MCF 10A (cell line): Measurements from ENCODE around the gene MTMR3. TPM values are rescaled to one million over a fixed set of nuclear protein-coding genes. Genes with fewer than 3 reads are reported as not detected.

Experiments
- BruUV-seq: library from RNA; stranded (reverse); fragments of 400-500 nt; replicated peaks from 2 replicates; lab custom pipeline; 2021; lab: Mats Ljungman, UMichigan
- CTCF ChIA-PET: fragments of 300-600 bp; sonication (Branson Sonifier 250); formaldehyde crosslinking; extraction: SDS; loops from one replicate; lab custom pipeline; 2021; ENCODE audit warnings: antibody characterized with exemption, inconsistent platforms; lab: Yijun Ruan, JAX
- POLR2A ChIA-PET: fragments of 300-600, 350-650 bp; sonication (Branson Sonifier 250); formaldehyde crosslinking; extraction: SDS; loops from one replicate; lab custom pipeline; 2020; ENCODE audit warnings: antibody characterized with exemption, inconsistent platforms; lab: Yijun Ruan, JAX
- DNase-seq: peaks from one replicate; pipeline ENCODE4 v3.0.0-alpha.2; 2018; ENCODE audit not compliant: unreplicated experiment
- H3K27ac Mint-ChIP-seq: one replicate; pipeline ENCODE4 v1.8.0; 2022; ENCODE audit warnings: mild to moderate bottlenecking, low read depth, mixed read lengths; ENCODE audit not compliant: unreplicated experiment
- H3K27me3 Mint-ChIP-seq: one replicate; pipeline ENCODE4 v1.8.0; 2022; ENCODE audit warnings: mixed read lengths; ENCODE audit not compliant: insufficient read depth, unreplicated experiment
- H3K36me3 Mint-ChIP-seq: one replicate; pipeline ENCODE4 v1.8.0; 2022; ENCODE audit warnings: mild to moderate bottlenecking, moderate library complexity, mixed read lengths; ENCODE audit not compliant: insufficient read depth, unreplicated experiment
- H3K4me1 Mint-ChIP-seq: one replicate; pipeline ENCODE4 v1.8.0; 2022; ENCODE audit warnings: mixed read lengths; ENCODE audit not compliant: insufficient read depth, unreplicated experiment
- H3K4me3 Mint-ChIP-seq: one replicate; pipeline ENCODE4 v1.8.0; 2022; ENCODE audit warnings: mild to moderate bottlenecking, moderate library complexity, mixed read lengths; ENCODE audit not compliant: unreplicated experiment
- H3K9me3 Mint-ChIP-seq: one replicate; pipeline ENCODE4 v1.8.0; 2022; ENCODE audit warnings: mixed read lengths; ENCODE audit not compliant: unreplicated experiment
- intact Hi-C: fragments of 100-400 bp; cut with micrococcal nuclease; formaldehyde crosslinking; loops from 2 replicates; pipeline ENCODE4 v1.14.1; 2022
- total RNA-seq: library from RNA; stranded (reverse); gene quantifications from 2 replicates; pipeline ENCODE4 v1.2.3, GENCODE V29; 2022
- TF ChIP-seq, protein P1 (sequence below): fragments of 200-600 bp; IDR thresholded peaks from one replicate; pipeline ENCODE4 v1.8.0; 2022; ENCODE audit warnings: antibody characterized with exemption, mild to moderate bottlenecking; ENCODE audit not compliant: unreplicated experiment

MTMR3 gene
- total RNA-seq, 1 experiment from 2014 or later: 34.4 TPM

DNA sequence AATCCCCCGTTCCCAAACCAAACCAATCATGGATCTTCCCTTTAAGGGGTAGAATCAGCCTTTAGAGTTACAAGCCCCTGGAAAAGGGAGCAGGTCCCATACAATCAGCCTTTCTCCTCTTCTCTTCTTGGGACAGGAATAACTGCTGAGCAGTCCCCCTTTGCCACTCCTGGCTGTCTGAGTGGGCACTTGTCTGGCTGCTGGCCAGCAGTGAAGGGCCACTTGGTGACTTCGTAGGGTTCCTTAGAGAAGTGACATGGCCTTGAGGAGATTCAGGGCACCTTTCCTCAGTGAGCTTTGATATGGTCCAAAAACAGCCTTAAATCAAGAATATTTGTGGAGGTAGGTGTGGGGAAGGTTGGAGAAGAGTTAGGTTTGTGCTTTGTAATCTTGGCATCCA is 143.8 kb downstream of the MTMR3 start:
- ChIA-PET POLR2A (interaction anchor here (0.6 to 1.0 kb wide), 3 partner anchors 23 to 164 kb away, joined by 3 to 8 read pairs (median 4); no protein-coding TSS in a partner anchor), CTCF (no interaction called here)
- peaks cover 47% of the 10 kb centered on the region for H3K36me3 Mint-ChIP-seq
- no peak for DNase-seq
- intact Hi-C loops: no loop called here
- TF ChIP-seq, protein P1, sequence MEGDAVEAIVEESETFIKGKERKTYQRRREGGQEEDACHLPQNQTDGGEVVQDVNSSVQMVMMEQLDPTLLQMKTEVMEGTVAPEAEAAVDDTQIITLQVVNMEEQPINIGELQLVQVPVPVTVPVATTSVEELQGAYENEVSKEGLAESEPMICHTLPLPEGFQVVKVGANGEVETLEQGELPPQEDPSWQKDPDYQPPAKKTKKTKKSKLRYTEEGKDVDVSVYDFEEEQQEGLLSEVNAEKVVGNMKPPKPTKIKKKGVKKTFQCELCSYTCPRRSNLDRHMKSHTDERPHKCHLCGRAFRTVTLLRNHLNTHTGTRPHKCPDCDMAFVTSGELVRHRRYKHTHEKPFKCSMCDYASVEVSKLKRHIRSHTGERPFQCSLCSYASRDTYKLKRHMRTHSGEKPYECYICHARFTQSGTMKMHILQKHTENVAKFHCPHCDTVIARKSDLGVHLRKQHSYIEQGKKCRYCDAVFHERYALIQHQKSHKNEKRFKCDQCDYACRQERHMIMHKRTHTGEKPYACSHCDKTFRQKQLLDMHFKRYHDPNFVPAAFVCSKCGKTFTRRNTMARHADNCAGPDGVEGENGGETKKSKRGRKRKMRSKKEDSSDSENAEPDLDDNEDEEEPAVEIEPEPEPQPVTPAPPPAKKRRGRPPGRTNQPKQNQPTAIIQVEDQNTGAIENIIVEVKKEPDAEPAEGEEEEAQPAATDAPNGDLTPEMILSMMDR: no peak
- no peak overlapping the region for H3K27ac Mint-ChIP-seq
- TSS peak; percentile 20 for BruUV-seq
- H3K9me3 Mint-ChIP-seq: no peaks in the 10 kb centered on the region
- H3K4me3 Mint-ChIP-seq: no peak overlapping the region
- H3K27me3 Mint-ChIP-seq: no peaks in the 10 kb centered on the region
- H3K4me1 Mint-ChIP-seq: peaks cover 9% of the 10 kb centered on the region

DNA sequence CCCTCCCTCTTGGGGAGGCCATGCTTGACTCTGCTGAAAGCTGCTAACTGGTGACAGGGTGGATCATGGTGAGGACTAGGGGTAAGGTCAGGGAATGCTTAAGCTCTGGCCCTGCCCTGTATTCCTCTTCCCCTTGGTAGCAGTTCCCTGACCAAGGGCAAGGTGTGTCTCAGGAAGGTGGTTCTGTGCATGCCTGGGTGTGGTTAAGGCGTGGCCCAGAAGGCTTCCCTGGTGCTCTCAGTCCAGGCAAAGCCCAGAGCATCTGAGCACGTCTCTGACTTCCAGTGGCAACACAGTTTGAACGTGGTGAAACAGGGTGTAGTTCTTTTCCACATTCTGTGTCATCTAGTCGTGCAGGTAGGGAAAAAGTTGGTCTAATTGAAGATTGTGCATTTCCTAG is 144.2 kb downstream of the MTMR3 start:
- no TSS peak for BruUV-seq
- CTCF ChIA-PET: no interaction called here

DNA sequence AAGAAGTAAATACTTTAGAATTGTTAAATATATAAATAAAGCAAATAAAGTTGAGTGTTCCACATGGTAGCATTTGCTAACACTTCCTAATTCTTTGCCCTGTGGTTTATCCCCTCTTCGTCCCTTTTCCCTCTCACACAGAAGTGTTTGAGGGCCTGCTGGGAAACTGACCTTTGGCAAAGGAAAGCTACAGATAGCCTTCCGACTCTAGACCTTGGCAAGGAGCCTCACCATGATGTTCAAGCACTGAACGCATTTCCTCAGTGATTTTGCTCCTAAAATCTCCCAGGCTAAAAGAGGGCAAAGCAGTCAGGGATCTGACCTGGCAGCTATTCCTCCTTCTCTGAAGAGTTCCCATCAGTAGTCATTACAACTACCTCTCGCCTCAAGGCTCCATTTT is 144.8 kb downstream of the MTMR3 start:
- Mint-ChIP-seq H3K4me1 (peaks cover 9% of the 10 kb centered on the region), H3K27me3 (no peaks in the 10 kb centered on the region), H3K4me3 (no peak overlapping the region), H3K36me3 (peaks cover 40% of the 10 kb centered on the region), H3K9me3 (no peaks in the 10 kb centered on the region), H3K27ac (no peak overlapping the region)
- BruUV-seq: no TSS peak
- DNase-seq: no peak
- CTCF ChIA-PET: interaction anchor here (0.6 kb wide), 1 partner anchor 228 kb away, joined by 3 read pairs; no protein-coding TSS in a partner anchor
- TF ChIP-seq, protein P1: no peak
- intact Hi-C loops: no loop called here
- POLR2A ChIA-PET: interaction anchor here (1.0 kb wide), 1 partner anchor 50 kb away, joined by 8 read pairs; no protein-coding TSS in a partner anchor

More for the DNA sequence above, 144.2 kb downstream of the MTMR3 start:
- Mint-ChIP-seq H3K27me3 (no peaks in the 10 kb centered on the region), H3K4me3 (no peak overlapping the region), H3K9me3 (no peaks in the 10 kb centered on the region), H3K27ac (no peak overlapping the region), H3K36me3 (peaks cover 46% of the 10 kb centered on the region), H3K4me1 (peaks cover 9% of the 10 kb centered on the region)
- TF ChIP-seq, protein P1: no peak
- peak; percentile 18 for DNase-seq
- intact Hi-C loops: no loop called here
- POLR2A ChIA-PET: interaction anchor here (0.6 to 1.0 kb wide), 2 partner anchors 49 to 164 kb away, joined by 4 to 8 read pairs; no protein-coding TSS in a partner anchor

DNA sequence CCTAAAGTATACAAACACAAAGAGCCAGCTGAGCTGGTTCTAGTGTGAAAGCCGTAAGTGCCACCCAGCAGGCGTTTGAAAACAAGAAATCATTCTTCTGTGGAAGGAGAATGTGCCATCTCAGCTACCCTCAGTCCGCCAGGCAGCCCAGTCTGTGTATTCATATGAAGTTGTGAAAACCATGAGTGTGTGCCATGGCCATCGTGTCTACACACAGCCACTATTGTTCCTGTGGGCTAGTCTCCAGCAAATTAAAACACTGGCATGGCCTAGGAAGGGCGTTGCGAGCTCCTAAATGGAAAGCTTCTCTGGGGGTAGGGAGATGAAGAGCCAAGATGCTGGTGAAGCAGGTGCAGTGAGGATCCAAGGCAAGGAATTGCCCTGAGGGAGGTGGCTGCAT is 145.8 kb downstream of the MTMR3 start:
- BruUV-seq: no TSS peak
- DNase-seq: no peak
- Mint-ChIP-seq H3K36me3 (peaks cover 30% of the 10 kb centered on the region), H3K27me3 (no peaks in the 10 kb centered on the region), H3K4me3 (no peak overlapping the region), H3K27ac (no peak overlapping the region), H3K4me1 (peaks cover 9% of the 10 kb centered on the region), H3K9me3 (no peaks in the 10 kb centered on the region)
- intact Hi-C loops: no loop called here
- ChIA-PET CTCF (interaction anchor here (0.6 to 0.9 kb wide), 3 partner anchors 15 to 336 kb away, joined by 3 to 4 read pairs (median 3); no protein-coding TSS in a partner anchor), POLR2A (interaction anchor here (1.0 kb wide), 1 partner anchor 10 kb away, joined by 3 read pairs; no protein-coding TSS in a partner anchor)
- TF ChIP-seq, protein P1: no peak
